ENCODE results near the gene SRD5A3.

The SRD5A3 gene

DNA sequence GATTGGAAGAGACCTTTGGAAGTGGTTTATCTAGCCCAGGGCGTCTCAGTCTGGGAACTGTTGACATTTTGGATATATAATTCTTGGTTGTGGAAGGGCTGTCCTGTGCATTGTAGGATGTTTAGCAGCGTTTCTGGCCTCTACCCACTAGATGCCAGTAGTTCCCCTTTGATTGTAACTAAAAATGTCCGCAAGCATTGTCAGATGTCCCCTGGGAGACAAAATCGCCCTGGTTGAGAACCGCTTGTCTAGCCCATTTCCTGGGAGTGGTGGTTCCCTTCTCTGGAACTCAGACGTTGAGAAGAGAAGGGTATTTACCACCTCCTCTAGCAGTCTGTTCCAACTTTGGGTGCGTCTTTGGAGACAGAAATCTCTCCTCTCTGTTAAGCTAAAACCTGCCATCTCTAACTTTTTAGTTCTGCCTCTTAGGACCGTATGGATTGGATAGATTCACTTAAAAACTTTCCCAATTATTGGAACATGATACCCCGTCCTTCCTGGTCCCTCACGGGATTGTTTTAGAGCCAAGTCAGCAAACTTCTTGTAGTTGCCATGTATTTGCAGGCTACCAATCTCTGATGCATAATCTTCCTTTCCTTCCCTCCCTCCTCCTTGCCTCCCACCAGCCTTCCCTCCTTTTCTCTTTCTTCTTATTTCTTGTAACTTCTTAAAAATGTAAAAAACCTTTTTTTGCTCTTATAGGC, 63.6 kb downstream of the SRD5A3 start:
- DNase-seq (ENCODE audit: low spot score), result no peak

DNA sequence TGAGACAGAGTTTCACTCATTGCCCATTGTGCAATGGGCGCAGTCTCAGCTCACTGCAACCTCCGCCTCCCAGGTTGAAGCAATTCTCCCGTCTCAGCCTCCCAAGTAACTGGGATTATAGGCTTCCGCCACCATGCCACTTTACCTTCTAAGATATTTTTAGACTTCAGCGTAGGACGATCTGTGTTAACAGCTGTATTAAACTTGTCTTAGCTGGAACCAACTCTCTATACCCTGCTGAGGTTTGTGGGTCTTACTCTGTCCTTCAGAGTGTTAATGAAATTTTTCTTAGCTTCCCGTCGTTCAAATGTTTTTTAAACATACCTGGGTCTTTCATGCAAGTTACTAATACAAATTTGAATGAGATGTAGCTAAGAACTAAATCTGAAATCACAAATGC, 64.4 kb downstream of the SRD5A3 start:
- DNase-seq (ENCODE audit: low spot score), result no peak

DNA sequence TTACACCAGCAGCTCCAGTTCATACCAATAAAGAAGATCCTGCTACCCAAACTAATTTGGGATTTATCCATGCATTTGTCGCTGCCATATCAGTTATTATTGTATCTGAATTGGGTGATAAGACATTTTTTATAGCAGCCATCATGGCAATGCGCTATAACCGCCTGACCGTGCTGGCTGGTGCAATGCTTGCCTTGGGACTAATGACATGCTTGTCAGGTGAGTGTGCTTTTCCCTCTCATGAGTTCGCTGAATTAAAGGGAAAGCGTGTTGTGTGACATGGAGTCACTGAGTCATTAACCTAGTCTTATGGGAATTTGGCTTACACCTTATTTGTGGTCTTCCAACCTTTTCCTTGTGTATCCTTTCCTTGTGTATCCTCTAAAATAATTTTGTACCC, 65.6 kb downstream of the SRD5A3 start:
- DNase-seq (ENCODE audit: low spot score), result peak; percentile 61

DNA sequence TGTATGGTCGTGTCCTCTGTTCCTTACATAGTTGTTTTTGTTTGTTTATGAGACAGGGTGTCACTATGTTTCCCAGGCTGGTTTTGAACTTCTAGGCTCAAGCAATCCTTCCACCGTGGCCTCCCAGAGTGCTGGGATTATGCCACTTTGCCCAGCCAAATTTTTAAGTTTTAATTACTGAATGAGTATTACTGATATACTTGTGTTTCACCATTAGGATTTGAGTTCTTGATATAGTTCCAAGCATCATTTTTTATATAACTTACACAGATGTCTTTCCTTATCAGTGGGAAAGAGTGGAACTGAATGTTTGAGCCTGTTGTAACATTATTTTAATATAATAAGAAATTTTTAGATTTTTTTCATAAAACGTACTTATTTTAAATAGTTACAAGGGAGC, 70.1 kb downstream of the SRD5A3 start:
- no peak for DNase-seq (ENCODE audit: low spot score)
